Bronchus fibroblast of lung (primary cell): Measurements from ENCODE around the gene DLX1. TPM values are rescaled to one million over a fixed set of nuclear protein-coding genes. Genes with fewer than 3 reads are reported as not detected.

Experiments
- total RNA-seq: library from RNA; depleted of rRNA; stranded (reverse); fragments of >200 nt; gene quantifications from 2 replicates; pipeline ENCODE4 v1.2.3, GENCODE V29; 2015

The DLX1 gene
- total RNA-seq, result not detected in 2 replicates

GRCh38 chr2:172085460-172086159 lies at the start of gene DLX1:
TSS of gene DLX1 (plus strand) at chr2:172085507. CDS start at chr2:172085678, 171 bp downstream.

GRCh38 chr2:172102391-172103359 lies 17.4 kb downstream of the DLX1 start, which contains the start of gene DLX2:
TSS of gene DLX2 (minus strand) at chr2:172102900. CDS start at chr2:172102538, 362 bp downstream.

Other genes with a start within 250 kb of the DLX1 start
- 12.8 and 12.9 TPM in 2 replicates for gene SLC25A12, start 191.3 kb upstream of the DLX1 start, total RNA-seq
- gene HAT1, start 163.0 kb upstream of the DLX1 start, total RNA-seq, result 45.6 and 50.6 TPM in 2 replicates
- gene METAP1D, start 85.6 kb upstream of the DLX1 start, total RNA-seq, result 4.9 and 7.4 TPM in 2 replicates
- gene DLX2, start 17.4 kb downstream of the DLX1 start, total RNA-seq, result 0.15 TPM in 1 of 2 replicates, not detected in the other